GM12878 (cell line): ENCODE measurements around the gene CCP110. TPM values are rescaled to one million over a fixed set of nuclear protein-coding genes. Genes with fewer than 3 reads are reported as not detected.

Experiments used
- ATF3 ChIP-seq: IDR thresholded peaks from 2 replicates; pipeline ENCODE4 v1.6.1; 2011; ENCODE audit warnings: low read depth, mild to moderate bottlenecking, low read length, moderate library complexity, borderline replicate concordance; ENCODE audit errors: extremely low read depth
- BHLHE40 ChIP-seq, 2 experiments: fragments of 450-650 bp in 1 of 2; IDR thresholded peaks; 2 replicates each; pipeline ENCODE4 v1.6.1; 2011 to 2017; ENCODE audit warnings: low read depth in 2 of 2, borderline replicate concordance in 1 of 2, improper control_type of control experiment in 1 of 2, low read length in 1 of 2, mild to moderate bottlenecking in 1 of 2
- CBX3 ChIP-seq: fragments of 200-600 bp; sonication (generic); IDR thresholded peaks from 2 replicates; pipeline ENCODE4 v1.6.1; 2016; ENCODE audit warnings: low read depth, borderline replicate concordance
- CHD1 ChIP-seq: IDR thresholded peaks from 2 replicates; pipeline ENCODE4 v1.6.1; 2012; ENCODE audit warnings: low read depth, low read length, improper control_type of control experiment
- E4F1 ChIP-seq: fragments of 450-650 bp; IDR thresholded peaks from 2 replicates; pipeline ENCODE4 v1.6.1; 2018; ENCODE audit warnings: borderline replicate concordance, mild to moderate bottlenecking; ENCODE audit not compliant: partially characterized antibody
- EZH2 ChIP-seq: IDR thresholded peaks from 2 replicates; pipeline ENCODE4 v1.6.1; 2012; ENCODE audit warnings: low read depth, mild to moderate bottlenecking, control low read depth, inconsistent platforms, low read length, borderline replicate concordance; ENCODE audit not compliant: control insufficient read depth
- FOS ChIP-seq: IDR thresholded peaks from 3 replicates; pipeline ENCODE4 v1.6.1; 2011; ENCODE audit warnings: borderline replicate concordance; ENCODE audit not compliant: insufficient read length; ENCODE audit errors: extremely low read depth
- IKZF1 ChIP-seq: fragments of 450-650 bp; conservative IDR thresholded peaks from 2 replicates; pipeline ENCODE4 v1.6.1; 2017; ENCODE audit warnings: antibody characterized with exemption, mild to moderate bottlenecking
- MEF2B ChIP-seq: fragments of 450-650 bp; IDR thresholded peaks from 2 replicates; pipeline ENCODE4 v1.6.1; 2018; ENCODE audit warnings: mild to moderate bottlenecking, moderate library complexity; ENCODE audit not compliant: partially characterized antibody, poor library complexity, severe bottlenecking
- MTA2 ChIP-seq: fragments of 450-650 bp; IDR thresholded peaks from 2 replicates; pipeline ENCODE4 v1.6.1; 2016; ENCODE audit warnings: low read depth, mild to moderate bottlenecking, moderate library complexity
- NRF1 ChIP-seq: conservative IDR thresholded peaks from 2 replicates; pipeline ENCODE4 v1.6.1; 2011; ENCODE audit warnings: mild to moderate bottlenecking, low read depth, low read length, improper control_type of control experiment
- POU2F2 ChIP-seq: IDR thresholded peaks from 3 replicates; pipeline ENCODE4 v1.6.1; 2011; ENCODE audit warnings: low read depth, mild to moderate bottlenecking, low read length, borderline replicate concordance
- PRDM15 ChIP-seq: fragments of 450-650 bp; formaldehyde crosslinking; IDR thresholded peaks from 2 replicates; pipeline ENCODE4 v1.4.0; 2020; ENCODE audit warnings: mild to moderate bottlenecking, moderate library complexity
- RELA ChIP-seq: fragments of 450-650 bp; IDR thresholded peaks from 2 replicates; pipeline ENCODE4 v1.8.0; 2014; ENCODE audit warnings: borderline replicate concordance; ENCODE audit not compliant: partially characterized antibody
- SPI1 ChIP-seq: IDR thresholded peaks from 2 replicates; pipeline ENCODE4 v1.6.1; 2011; ENCODE audit warnings: low read depth, mild to moderate bottlenecking, low read length, moderate library complexity, borderline replicate concordance; ENCODE audit not compliant: insufficient read depth
- YBX1 ChIP-seq: fragments of 450-650 bp; IDR thresholded peaks from 2 replicates; pipeline ENCODE4 v1.6.1; 2016; ENCODE audit warnings: antibody characterized with exemption
- ZNF207 ChIP-seq: fragments of 450-650 bp; IDR thresholded peaks from 2 replicates; pipeline ENCODE4 v1.6.1; 2014; ENCODE audit warnings: antibody characterized with exemption, mild to moderate bottlenecking, borderline replicate concordance
- ZNF274 ChIP-seq: IDR thresholded peaks from one replicate; pipeline ENCODE4 v1.8.0; 2011; ENCODE audit not compliant: insufficient read length, insufficient read depth
- polyA plus RNA-seq, 11 experiments: library from polyadenylated mRNA; depleted of rRNA in 4 of 11; unstranded in 6 of 11; stranded (reverse) in 5 of 11; fragments of >200 nt; fragmentation: Nextera tagmentation in 4 of 11; fragmentation: Illumina TruSeq in 1 of 11; extraction: Ambion mirVana in 4 of 11; extraction: Trizol in 1 of 11; gene quantifications; 1 replicate in 1 of 11; 2 replicates in 10 of 11; pipeline versions ENCODE4 v1.2.1 to v1.2.3, GENCODE V29; 2011 to 2016; ENCODE audit warnings: inconsistent platforms in 2 of 11, missing spikeins in 2 of 11, low read depth in 1 of 11
- total RNA-seq, 4 experiments: library from RNA; depleted of rRNA in 3 of 4; stranded (reverse); fragments of >200 nt in 3 of 4; fragmentation: Illumina TruSeq in 1 of 4; extraction: Trizol in 1 of 4; gene quantifications; 2 replicates each; pipeline versions ENCODE4 v1.2.1 to v1.2.3, GENCODE V29; 2013 to 2021
- TF ChIP-seq, protein P1 (sequence below): IDR thresholded peaks from 2 replicates; pipeline ENCODE4 v1.6.1; 2011; ENCODE audit warnings: mild to moderate bottlenecking, low read depth, low read length, moderate library complexity; ENCODE audit not compliant: insufficient replicate concordance

CCP110 gene
- total and polyA plus RNA-seq, 10 of the 15 experiments (the other 5 are each of a cell fraction or from before 2014, with no cell fraction given) = 6.4 to 38.1 (median 26.7) TPM

- TF ChIP-seq PRDM15 = no peak
- TF ChIP-seq, protein P1, sequence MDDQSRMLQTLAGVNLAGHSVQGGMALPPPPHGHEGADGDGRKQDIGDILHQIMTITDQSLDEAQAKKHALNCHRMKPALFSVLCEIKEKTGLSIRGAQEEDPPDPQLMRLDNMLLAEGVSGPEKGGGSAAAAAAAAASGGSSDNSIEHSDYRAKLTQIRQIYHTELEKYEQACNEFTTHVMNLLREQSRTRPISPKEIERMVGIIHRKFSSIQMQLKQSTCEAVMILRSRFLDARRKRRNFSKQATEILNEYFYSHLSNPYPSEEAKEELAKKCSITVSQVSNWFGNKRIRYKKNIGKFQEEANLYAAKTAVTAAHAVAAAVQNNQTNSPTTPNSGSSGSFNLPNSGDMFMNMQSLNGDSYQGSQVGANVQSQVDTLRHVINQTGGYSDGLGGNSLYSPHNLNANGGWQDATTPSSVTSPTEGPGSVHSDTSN = no peak
- no peak for TF ChIP-seq CHD1
- TF ChIP-seq ATF3 = no peak
- TF ChIP-seq RELA = no peak
- no peak for TF ChIP-seq ZNF207
- TF ChIP-seq SPI1 = 0 out of 2 replicates have a peak, but pooled peaks have one; percentile 11
- TF ChIP-seq CBX3 = no peak
- peak; percentile 54 for TF ChIP-seq E4F1
- TF ChIP-seq FOS = no peak
- peak; percentile 40; the same call in 1 of the 3 replicates for TF ChIP-seq POU2F2
- no peak for TF ChIP-seq MTA2
- TF ChIP-seq NRF1 = no peak
- TF ChIP-seq BHLHE40 (IDR thresholded peaks at IDR 0.05; ENCODE audit: borderline replicate concordance in 1 of 2, low read depth in 2 of 2, low read length in 1 of 2) = peak; percentile 33 to 37; a peak in 1 of 4 replicates
- TF ChIP-seq MEF2B = peak; percentile 23
- TF ChIP-seq EZH2 = no peak
- no peak for TF ChIP-seq YBX1
- peak; percentile 99 for TF ChIP-seq IKZF1
- TF ChIP-seq ZNF274 = no peak
Measured at GRCh38 chr16:19523559-19524355, at the start of gene CCP110 (continued).
